HG03060 (cell line): ENCODE measurements around the gene ADAMTS17.

Source experiments
- ATAC-seq: cut with Tn5 transposase; IDR thresholded peaks from one replicate; pipeline ENCODE4 v1.9.1; 2021; ENCODE audit warnings: low read depth, moderate number of reproducible peaks; ENCODE audit not compliant: unreplicated experiment

Gene ADAMTS17

GRCh38 chr15:100255644-100256043, 86.1 kb downstream of the ADAMTS17 start:
- ATAC-seq = no peak

GRCh38 chr15:100254691-100255090, 87.1 kb downstream of the ADAMTS17 start:
- no peak for ATAC-seq

DNA sequence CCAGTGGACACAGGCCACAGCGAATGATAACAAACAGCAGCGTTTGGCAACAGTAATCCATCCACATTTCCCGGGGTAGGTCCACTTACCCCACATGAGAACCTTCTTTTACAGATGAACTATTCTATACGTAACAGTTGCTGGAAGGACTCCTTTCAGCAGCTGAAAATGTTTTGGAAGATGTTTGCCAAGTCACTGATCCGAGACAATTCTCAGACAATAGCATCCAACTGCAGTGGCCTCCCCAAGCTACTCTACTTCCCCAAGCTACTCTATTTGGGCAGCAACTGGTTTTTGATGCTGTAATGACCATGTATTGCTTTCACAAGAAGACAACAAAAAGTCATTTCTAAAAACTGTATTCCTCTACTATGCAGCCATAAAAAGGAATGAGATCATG, 87.5 kb downstream of the ADAMTS17 start:
- ATAC-seq = no peak

DNA sequence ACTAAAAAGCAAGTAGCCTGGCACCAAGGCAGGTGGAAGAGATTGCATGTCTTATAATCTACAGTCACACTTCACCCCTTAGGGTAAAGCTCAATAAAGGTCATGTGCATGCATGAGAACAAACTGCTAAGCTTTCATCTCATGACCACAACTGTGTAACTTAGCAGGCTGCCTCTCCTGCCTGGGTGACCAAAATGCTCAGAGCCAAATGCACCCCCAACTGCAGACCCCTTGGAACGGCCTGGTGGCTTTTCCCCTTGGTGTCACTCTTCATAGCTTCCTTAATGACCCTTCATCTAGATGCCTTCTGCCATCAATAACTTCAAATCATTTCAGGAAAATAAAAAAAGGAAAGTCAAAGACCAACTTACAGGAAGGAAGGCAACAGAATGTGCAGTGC, 88.1 kb downstream of the ADAMTS17 start:
- ATAC-seq = no peak

DNA sequence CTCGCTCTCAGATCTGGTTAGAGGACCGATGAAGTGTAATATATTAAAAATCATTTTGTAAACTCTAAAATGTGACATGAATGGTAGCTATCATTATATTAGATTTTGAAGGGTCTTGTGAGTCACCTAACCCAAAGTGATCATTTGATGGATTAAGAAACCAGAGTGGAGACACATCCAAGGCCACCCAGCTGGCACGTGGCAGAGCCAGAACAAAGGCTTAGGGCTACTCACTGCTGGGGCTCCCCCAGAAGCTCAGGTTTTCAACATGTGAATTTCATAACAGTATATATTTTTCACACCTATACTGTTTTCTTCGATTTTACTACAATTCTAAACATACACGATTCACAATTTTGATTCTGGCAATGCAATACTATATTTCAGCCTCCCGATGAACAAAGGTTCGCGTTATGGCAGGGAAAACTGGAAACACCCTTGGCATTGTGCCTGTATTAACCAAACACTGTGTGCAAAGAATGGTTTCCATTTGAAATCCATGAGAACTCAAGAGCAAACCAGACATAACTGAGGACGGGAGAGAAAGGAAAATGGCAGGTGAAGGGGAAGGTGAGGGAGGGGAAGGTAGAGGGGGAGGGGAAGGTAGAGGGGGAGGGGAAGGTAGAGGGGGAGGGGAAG, 88.9 kb downstream of the ADAMTS17 start:
- ATAC-seq = no peak

- no peak for ATAC-seq
Measured at GRCh38 chr15:100252359-100252758, 89.4 kb downstream of the ADAMTS17 start.

- no peak for ATAC-seq
Measured at GRCh38 chr15:100250176-100250800, 91.5 kb downstream of the ADAMTS17 start.

GRCh38 chr15:100249096-100249815, 92.5 kb downstream of the ADAMTS17 start:
- no peak for ATAC-seq

GRCh38 chr15:100248236-100248635, 93.5 kb downstream of the ADAMTS17 start:
- ATAC-seq = no peak

DNA sequence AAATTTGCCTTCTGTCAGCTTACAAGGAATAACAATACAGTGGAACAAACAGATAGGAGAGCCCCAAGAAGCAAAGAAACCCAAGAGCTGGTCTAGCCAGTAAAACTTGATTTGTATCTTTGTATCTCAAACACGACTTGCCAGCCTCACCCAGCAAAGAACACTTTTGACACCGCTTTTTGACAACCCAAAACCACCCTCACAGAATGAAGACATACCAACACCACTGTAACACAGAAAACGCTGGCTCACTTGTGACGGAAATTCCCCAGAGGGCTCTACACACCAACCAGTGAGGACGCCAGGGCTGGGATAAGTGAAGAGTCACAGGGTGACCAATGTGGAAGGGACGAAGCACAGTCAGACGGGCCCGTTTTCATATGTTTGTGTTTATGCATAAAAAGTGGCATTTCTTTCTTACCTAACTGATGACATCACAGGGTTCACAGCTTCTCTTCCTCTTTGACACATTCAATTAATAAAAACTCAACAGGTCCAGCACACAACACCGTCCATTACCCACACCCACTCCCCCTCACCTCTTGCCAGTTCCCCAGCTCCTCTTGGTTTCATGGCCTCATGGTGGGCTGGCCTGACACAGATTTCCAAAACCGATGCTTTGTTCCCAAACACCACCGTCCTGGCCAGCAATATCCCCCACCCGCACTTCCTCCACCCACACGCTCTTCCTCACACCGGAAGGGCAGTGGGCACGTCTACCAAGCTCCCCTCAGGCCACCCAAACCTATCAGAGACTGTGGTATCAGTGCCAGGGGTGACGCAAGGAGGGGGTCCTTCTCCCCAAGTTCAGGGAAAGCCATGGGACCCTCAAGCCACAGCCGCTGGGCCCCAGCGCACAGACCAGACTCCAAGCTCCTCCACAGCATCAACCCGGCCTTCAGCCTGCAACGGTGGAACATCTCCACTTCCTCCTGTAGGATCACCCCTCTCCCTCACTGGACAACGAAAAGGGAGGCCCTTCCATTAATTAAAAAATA, 94.2 kb downstream of the ADAMTS17 start:
- ATAC-seq = no peak

GRCh38 chr15:100245855-100246254, 95.9 kb downstream of the ADAMTS17 start:
- ATAC-seq = no peak

- no peak for ATAC-seq
Measured at GRCh38 chr15:100245487-100245820, 96.3 kb downstream of the ADAMTS17 start.

DNA sequence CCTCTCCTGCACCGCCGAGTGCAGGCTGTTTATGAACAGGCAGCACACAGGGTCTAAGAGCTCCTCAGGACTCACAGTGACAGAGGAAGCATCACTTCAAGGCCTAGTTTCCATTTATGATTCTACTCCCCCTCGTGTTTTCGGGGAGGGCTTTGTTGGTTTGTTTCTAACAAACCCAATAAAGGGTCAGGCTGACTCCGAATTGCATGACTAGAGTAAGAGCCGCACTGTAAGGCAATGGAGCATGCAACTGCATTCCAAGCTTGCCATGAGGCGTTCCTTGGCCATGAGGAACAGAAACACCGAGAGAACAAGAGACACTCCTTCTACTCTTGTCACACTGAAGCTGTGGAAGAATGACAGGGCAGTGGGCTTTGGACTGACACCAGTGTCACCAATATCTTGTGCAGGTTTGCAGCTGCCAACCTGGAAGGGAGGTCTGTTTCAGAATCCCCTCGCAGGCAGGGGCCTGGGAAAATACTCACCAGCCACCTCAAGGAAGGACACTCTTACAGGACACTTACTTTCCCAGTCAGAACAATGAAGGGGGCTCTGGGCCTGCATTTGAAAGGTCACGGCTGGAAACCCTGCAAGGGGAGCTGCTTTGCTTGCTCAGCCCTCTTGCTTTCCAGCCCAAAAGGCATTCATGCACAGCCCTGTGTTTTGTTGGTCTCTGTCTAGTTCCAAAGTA, 96.8 kb downstream of the ADAMTS17 start:
- ATAC-seq = no peak

DNA sequence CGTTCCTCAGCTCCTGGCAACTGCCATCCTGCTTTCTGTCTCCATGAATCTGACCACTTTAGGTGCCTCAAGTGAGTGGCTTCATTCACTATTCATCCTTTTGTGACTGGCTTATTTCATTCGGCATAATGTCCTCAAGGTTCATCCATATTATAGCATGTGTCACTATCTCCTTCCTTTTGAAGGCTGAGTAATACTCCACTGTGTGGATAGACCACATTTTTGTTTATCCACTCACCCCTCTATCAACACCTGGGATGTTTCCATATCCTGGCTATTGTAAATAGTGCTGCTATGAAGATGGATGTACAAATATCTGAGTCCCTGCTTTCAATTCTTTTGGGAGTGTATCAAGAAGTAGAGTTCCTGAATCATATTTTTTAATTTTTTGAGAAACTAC, 98.8 kb downstream of the ADAMTS17 start:
- no peak for ATAC-seq

DNA sequence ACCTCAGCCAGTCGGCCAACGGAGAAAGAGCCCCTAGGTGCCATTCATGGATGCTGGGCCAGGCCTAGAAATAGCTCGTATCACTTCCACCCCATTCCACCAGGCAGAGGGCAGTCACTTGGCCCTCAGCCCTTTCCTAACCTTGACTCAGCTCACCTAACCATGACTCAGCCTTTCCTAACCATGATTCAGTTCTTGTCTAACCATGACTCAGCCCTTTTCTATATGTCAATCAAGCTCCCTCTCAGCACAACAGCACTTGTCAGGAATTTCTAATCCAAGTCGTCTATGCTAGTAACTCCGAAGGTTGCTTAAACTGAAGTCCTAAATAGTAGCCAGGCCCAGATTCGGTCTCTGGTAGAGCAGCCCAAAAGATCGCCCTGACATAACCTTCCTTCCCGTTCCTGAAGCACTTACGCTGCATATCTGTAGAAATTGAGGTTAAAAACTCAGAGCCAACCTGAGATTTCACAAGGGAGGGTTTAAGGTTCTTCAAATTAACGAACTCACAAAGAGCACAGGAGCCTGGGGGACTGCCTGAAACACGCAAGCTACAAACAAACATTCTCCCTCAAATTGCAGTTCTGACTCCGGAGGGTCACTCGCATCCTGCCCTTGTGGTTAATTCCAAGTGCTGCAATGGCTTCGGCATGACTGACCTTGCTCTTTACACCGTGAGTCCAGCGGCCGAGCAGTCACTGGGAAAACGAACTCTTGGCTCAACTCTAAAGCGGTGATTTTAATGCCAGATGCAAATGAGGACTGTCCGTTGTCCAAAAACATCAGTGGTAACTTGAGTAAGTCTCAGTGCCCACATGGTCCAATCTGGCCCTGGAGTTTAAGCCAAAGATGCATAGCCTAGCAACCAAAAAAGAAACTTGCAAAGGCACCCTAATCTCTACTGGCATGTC, 99.9 kb downstream of the ADAMTS17 start:
- ATAC-seq = no peak

GRCh38 chr15:100236981-100237720, 104.6 kb downstream of the ADAMTS17 start:
- no peak for ATAC-seq

DNA sequence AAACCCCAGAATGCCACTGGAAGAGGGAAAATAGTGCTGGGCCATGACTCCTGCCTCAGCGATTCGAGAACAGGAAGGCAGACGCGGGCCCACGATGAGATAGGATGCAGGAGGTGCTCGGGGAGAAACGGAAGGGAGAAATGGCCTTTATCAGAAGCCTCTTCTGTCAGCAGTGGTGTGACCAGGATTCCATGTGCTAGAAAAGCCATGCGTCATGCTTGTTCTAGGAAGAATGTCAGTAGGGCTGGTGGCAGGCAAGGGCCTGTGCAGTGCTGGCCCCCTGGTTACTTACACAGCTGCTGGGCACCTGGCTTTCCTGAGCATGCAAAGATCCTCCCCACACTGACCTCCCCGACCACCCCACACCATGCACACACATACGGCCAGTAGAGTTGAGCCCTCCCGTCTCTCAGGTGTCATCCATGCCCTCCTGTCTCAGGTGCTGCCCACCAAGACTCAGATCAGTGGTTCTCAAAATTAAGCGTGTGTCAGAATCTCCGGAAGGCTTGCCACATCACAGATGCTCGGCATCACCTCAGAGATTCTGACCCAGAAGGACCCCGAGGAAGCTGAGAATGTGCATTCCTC, 106.7 kb downstream of the ADAMTS17 start:
- ATAC-seq = no peak
